ENCODE results near the gene UPB1.

UPB1 gene

DNA sequence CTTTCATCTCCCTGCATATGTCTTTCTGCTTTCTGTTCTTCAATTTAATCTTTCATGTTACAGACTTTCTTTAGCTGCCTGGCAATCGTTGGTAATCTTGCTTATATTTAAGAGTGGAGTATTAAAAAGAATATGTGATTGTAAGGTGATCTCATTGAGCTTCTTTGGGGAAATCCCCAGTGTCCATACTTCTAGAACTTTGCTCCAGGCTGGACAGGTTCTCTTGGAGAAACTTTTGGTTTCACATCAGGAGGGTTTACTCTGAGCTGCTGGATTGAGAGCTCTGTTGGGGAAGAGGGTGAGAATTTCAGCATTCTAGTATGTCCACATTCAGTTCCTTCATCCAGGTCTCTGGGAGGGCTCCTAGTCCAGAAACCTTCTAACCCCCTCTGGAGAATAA, 81.6 kb downstream of the UPB1 start:
- DNase-seq: no peak

Measured in activated T-cell treated with anti-CD3 and anti-CD28 coated beads, Interleukin-2, amount 50 U/mL, for 1 hour (primary cell).